HepG2 (cell line): ENCODE measurements around the gene ITIH2. TPM values are rescaled to one million over a fixed set of nuclear protein-coding genes. Genes with fewer than 3 reads are reported as not detected.

ENCODE experiments used
- ADNP ChIP-seq: sonication (generic); formaldehyde crosslinking; IDR thresholded peaks from 2 replicates; pipeline ENCODE4 v1.4.0; 2020; ENCODE audit warnings: missing genetic modification reagents
- ARHGAP35 ChIP-seq: sonication (generic); formaldehyde crosslinking; IDR thresholded peaks from 2 replicates; pipeline ENCODE4 v1.9.0; 2022; ENCODE audit warnings: mild to moderate bottlenecking, inconsistent platforms, moderate library complexity, missing genetic modification reagents, borderline replicate concordance
- CHD2 ChIP-seq: IDR thresholded peaks from 2 replicates; pipeline ENCODE4 v1.6.1; 2011; ENCODE audit warnings: low read depth, low read length, improper control_type of control experiment
- ETV6 ChIP-seq: sonication (generic); formaldehyde crosslinking; conservative IDR thresholded peaks from 2 replicates; pipeline ENCODE4 v1.4.0; 2020; ENCODE audit warnings: missing genetic modification reagents
- FOXK2 ChIP-seq: fragments of 450-650 bp; IDR thresholded peaks from 2 replicates; pipeline ENCODE4 v1.6.1; 2016
- GPBP1L1 ChIP-seq: sonication (generic); formaldehyde crosslinking; IDR thresholded peaks from 2 replicates; pipeline ENCODE4 v1.5.0; 2020; ENCODE audit warnings: mild to moderate bottlenecking, missing genetic modification reagents
- HNF4A ChIP-seq: sonication (generic); formaldehyde crosslinking; IDR thresholded peaks from 2 replicates; pipeline ENCODE4 v1.4.0; 2020; ENCODE audit warnings: missing genetic modification reagents
- HNRNPH1 ChIP-seq: fragments of 200-400 bp; formaldehyde crosslinking; optimal IDR thresholded peaks from 2 replicates; pipeline ENCODE3; 2017; ENCODE audit warnings: mild to moderate bottlenecking, low read depth, low read length
- HNRNPUL1 ChIP-seq: fragments of 200-400 bp; formaldehyde crosslinking; IDR thresholded peaks from 2 replicates; pipeline ENCODE4 v1.6.1; 2017; ENCODE audit warnings: low read depth, mild to moderate bottlenecking, low read length, moderate library complexity
- IRF1 ChIP-seq: sonication (generic); formaldehyde crosslinking; IDR thresholded peaks from 2 replicates; pipeline ENCODE4 v1.4.0; 2020; ENCODE audit warnings: low read depth, mild to moderate bottlenecking, missing genetic modification reagents
- ISL2 ChIP-seq: sonication (generic); formaldehyde crosslinking; IDR thresholded peaks from 2 replicates; pipeline ENCODE4 v1.5.0; 2020; ENCODE audit warnings: missing genetic modification reagents
- JUNB ChIP-seq: sonication (generic); formaldehyde crosslinking; IDR thresholded peaks from 2 replicates; pipeline ENCODE4 v1.8.0; 2022; ENCODE audit warnings: missing genetic modification reagents, mild to moderate bottlenecking, borderline replicate concordance
- MTF2 ChIP-seq: sonication (generic); formaldehyde crosslinking; IDR thresholded peaks from 2 replicates; pipeline ENCODE4 v1.5.0; 2020; ENCODE audit warnings: missing genetic modification reagents, borderline replicate concordance
- PHF20 ChIP-seq: sonication (generic); formaldehyde crosslinking; IDR thresholded peaks from 2 replicates; pipeline ENCODE4 v1.5.0; 2020; ENCODE audit warnings: mild to moderate bottlenecking, missing genetic modification reagents
- REPIN1 ChIP-seq: sonication (generic); formaldehyde crosslinking; IDR thresholded peaks from 2 replicates; pipeline ENCODE4 v1.8.0; 2022; ENCODE audit warnings: missing genetic modification reagents, low read depth, mild to moderate bottlenecking, borderline replicate concordance
- RXRA ChIP-seq: sonication (generic); formaldehyde crosslinking; IDR thresholded peaks from 2 replicates; pipeline ENCODE4 v1.5.1; 2020; ENCODE audit warnings: missing genetic modification reagents
- SSRP1 ChIP-seq: IDR thresholded peaks from 2 replicates; pipeline ENCODE4 v1.6.1; 2016; ENCODE audit warnings: control low read depth
- THAP8 ChIP-seq: sonication (generic); formaldehyde crosslinking; IDR thresholded peaks from 2 replicates; pipeline ENCODE4 v1.5.1; 2020; ENCODE audit warnings: missing genetic modification reagents, mild to moderate bottlenecking, borderline replicate concordance
- UBTF ChIP-seq: sonication (generic); formaldehyde crosslinking; IDR thresholded peaks from 2 replicates; pipeline ENCODE4 v1.4.0; 2020; ENCODE audit warnings: mild to moderate bottlenecking, missing genetic modification reagents
- ZBTB2 ChIP-seq: sonication (generic); formaldehyde crosslinking; IDR thresholded peaks from 2 replicates; pipeline ENCODE4 v1.8.0; 2022; ENCODE audit warnings: low read depth, missing genetic modification reagents
- ZBTB7A ChIP-seq: sonication (generic); formaldehyde crosslinking; IDR thresholded peaks from 2 replicates; pipeline ENCODE4 v1.8.0; 2022; ENCODE audit warnings: mild to moderate bottlenecking, missing genetic modification reagents
- ZEB1 ChIP-seq: IDR thresholded peaks from 2 replicates; pipeline ENCODE4 v1.6.1; 2012; ENCODE audit warnings: mild to moderate bottlenecking, low read depth, inconsistent platforms; ENCODE audit not compliant: insufficient replicate concordance
- ZFP82 ChIP-seq: sonication (generic); formaldehyde crosslinking; IDR thresholded peaks from 2 replicates; pipeline ENCODE4 v1.5.1; 2020; ENCODE audit warnings: mild to moderate bottlenecking, missing genetic modification reagents, borderline replicate concordance
- ZFYVE20 ChIP-seq: sonication (generic); formaldehyde crosslinking; IDR thresholded peaks from 2 replicates; pipeline ENCODE4 v1.8.0; 2023; ENCODE audit warnings: low read depth, mild to moderate bottlenecking, moderate library complexity, missing genetic modification reagents, borderline replicate concordance
- ZMAT5 ChIP-seq: sonication (generic); formaldehyde crosslinking; IDR thresholded peaks from 2 replicates; pipeline ENCODE4 v1.5.0; 2020; ENCODE audit warnings: mild to moderate bottlenecking, low read depth, missing genetic modification reagents, borderline replicate concordance
- ZSCAN25 ChIP-seq: sonication (generic); formaldehyde crosslinking; IDR thresholded peaks from 2 replicates; pipeline ENCODE4 v1.8.0; 2022; ENCODE audit warnings: mild to moderate bottlenecking, missing genetic modification reagents
- polyA plus RNA-seq, 8 experiments: library from polyadenylated mRNA; depleted of rRNA in 3 of 8; stranded (reverse) in 7 of 8; unstranded in 1 of 8; fragments of >200 nt; fragmentation: Illumina TruSeq in 4 of 8; extraction: Trizol in 4 of 8; gene quantifications; 2 replicates each; pipeline versions ENCODE4 v1.2.1 to v1.2.3, GENCODE V29; 2011 to 2016; ENCODE audit warnings: low read depth in 4 of 8, missing spikeins in 1 of 8, mixed read lengths in 1 of 8; ENCODE audit not compliant: insufficient read depth in 1 of 8
- total RNA-seq, 5 experiments: library from RNA; depleted of rRNA; stranded (reverse); fragments of >200 nt; fragmentation: Illumina TruSeq; extraction: Trizol; gene quantifications; 2 replicates each; pipeline ENCODE4 v1.2.3, GENCODE V29; 2016; ENCODE audit warnings: low read depth in 1 of 5

Gene ITIH2
- total and polyA plus RNA-seq, 2 of the 13 experiments (the other 11 are each of a cell fraction or from before 2014, with no cell fraction given) = 1,197 to 1,427 TPM

- no peak for TF ChIP-seq ZEB1
- no peak for TF ChIP-seq ETV6 (CRISPR knock-in tag)
- no peak for TF ChIP-seq THAP8 (CRISPR knock-in tag)
- TF ChIP-seq ZMAT5 (CRISPR knock-in tag) = no peak
- no peak; the same call in 1 of the 2 replicates for TF ChIP-seq RXRA (CRISPR knock-in tag)
- no peak for TF ChIP-seq HNRNPH1
- TF ChIP-seq PHF20 = no peak
- no peak for TF ChIP-seq REPIN1
- TF ChIP-seq ADNP = no peak
- TF ChIP-seq MTF2 (CRISPR knock-in tag) = no peak
- TF ChIP-seq ISL2 (CRISPR knock-in tag) = peak; percentile 94
- no peak for TF ChIP-seq IRF1 (CRISPR knock-in tag)
- TF ChIP-seq ZSCAN25 (CRISPR knock-in tag) = no peak
- TF ChIP-seq JUNB = no peak
- TF ChIP-seq ZFP82 (CRISPR knock-in tag) = no peak
- TF ChIP-seq HNRNPUL1 = no peak
- no peak for TF ChIP-seq UBTF (CRISPR knock-in tag)
- TF ChIP-seq SSRP1 (CRISPR knock-in tag) = no peak
- no peak for TF ChIP-seq CHD2
- peak; percentile 61 for TF ChIP-seq HNF4A (CRISPR knock-in tag)
- no peak for TF ChIP-seq FOXK2
- no peak for TF ChIP-seq ZBTB7A (CRISPR knock-in tag)
- no peak for TF ChIP-seq ZBTB2 (CRISPR knock-in tag)
- TF ChIP-seq GPBP1L1 (CRISPR knock-in tag) = no peak
- TF ChIP-seq ARHGAP35 (CRISPR knock-in tag) = no peak
- TF ChIP-seq ZFYVE20 = no peak
Observed at GRCh38 chr10:7703140-7703539, at the start of gene ITIH2 (continued).
